NK-92 (cell line): ENCODE results near the gene PPP4C.

Source experiments
- DNase-seq: peaks from one replicate; lab custom pipeline; 2025; ENCODE audit not compliant: unreplicated experiment; lab: John Stamatoyannopoulos, UW

The PPP4C gene

DNA sequence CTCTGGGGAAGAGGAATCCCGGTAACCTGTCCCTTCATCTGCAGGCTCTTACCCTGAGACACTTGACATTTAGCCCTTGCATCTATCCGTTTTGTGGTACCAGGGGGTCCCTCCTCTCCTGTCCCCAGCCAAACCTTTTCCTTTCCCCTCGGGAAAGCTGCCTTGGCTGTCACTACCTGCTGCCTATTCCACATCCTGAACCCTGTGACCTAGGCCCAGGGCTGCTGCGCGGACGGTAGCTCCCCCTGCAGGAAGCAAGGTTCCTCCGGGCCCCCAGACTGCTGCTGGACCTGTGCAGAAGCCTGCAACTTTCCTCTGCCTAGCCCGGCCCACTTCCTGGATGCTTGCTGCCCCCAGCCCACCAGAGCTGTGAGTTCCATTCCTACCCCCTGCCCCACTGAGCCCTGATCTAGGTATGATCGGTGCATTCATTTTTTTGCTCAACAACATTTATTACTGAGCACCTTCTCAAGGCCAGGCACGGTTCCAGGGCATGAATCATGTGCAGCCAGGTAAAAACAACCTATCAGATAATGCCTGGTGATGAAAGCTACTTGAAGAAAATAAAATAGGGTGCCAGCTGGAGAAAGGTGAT lies 20.7 kb upstream of the PPP4C start:
- no peak for DNase-seq

DNA sequence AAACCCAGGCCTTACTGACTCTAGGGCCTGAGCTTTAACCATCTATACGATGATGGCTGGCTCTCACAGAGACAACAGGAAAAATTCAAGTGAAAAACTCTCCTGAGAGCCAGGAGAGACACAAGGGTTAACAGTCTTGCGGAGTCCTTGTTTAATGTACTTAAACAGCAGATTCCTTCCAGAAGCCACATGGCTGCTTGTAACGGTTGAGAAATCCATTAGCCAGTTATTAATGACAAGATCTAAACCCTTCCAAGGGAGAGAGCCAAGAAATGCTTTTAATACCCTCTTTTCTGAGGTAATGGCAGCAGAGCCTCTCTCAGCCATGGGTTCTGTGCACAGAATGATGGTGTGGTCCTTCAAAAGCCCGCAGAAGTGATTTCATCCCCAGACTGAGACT lies 15.4 kb upstream of the PPP4C start:
- DNase-seq, result no peak

DNA sequence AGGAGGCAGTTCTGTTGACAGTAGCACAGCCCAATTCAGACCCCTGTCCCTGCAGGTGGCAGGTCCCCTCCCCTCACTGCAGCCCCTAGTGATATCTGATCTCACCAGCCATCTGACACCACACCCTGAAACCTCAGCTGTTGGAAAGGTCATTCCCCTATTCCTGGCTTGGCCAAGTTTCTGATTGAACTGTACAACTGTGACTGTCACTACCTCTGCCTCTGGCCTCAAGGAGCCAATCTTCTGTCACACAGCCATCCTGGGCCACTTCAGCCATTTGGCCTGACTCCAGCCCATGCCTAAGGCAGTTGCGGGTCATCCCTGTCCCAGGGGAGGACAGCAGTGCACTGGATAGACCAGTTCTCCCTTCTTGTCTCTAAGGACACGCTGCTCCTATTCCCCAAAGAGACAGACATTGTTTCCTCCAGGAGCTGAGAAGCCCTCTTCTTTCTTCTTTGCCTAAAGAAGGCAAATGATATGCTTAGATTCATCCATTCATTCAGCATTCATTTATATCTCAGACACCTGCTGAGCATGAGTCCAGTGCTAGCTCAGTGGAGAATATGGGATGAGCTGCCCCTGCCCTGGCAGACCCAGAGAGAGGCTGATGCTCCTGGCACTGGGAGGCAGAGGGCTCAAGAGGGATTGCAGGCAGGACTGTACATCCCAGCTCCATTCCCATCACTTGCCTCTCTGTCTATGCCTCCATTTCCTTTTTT lies 14.8 kb upstream of the PPP4C start:
- DNase-seq, result no peak

DNA sequence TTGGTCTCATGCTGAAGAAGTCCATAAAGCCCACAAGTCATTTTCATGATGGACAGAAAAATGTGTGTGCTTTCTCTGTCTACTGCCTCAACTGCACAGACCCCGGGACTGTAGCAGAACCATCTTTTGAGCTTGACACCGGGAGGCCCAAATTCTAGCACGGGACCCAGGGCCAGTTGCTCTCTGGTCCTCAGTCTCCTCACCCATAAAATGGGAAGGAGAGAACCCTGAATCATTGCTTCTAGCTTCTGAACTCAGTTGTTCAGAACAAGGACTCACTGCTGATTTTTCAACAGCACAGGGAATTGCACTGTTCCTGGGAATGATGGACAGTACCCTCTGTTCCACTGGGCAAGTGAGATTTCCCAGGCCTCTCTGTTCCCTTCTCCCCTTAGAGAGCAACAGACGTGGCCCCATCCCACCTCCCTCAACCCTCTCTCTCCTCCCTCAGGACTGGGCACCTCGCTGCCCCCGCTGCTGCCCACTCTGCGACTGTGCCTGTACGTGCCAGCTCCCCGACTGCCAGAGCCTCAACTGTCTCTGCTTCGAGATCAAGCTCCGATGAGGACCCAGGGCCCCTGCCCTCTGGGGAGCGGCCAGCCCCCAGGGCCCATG lies 12.4 kb upstream of the PPP4C start:
- no peak for DNase-seq

DNA sequence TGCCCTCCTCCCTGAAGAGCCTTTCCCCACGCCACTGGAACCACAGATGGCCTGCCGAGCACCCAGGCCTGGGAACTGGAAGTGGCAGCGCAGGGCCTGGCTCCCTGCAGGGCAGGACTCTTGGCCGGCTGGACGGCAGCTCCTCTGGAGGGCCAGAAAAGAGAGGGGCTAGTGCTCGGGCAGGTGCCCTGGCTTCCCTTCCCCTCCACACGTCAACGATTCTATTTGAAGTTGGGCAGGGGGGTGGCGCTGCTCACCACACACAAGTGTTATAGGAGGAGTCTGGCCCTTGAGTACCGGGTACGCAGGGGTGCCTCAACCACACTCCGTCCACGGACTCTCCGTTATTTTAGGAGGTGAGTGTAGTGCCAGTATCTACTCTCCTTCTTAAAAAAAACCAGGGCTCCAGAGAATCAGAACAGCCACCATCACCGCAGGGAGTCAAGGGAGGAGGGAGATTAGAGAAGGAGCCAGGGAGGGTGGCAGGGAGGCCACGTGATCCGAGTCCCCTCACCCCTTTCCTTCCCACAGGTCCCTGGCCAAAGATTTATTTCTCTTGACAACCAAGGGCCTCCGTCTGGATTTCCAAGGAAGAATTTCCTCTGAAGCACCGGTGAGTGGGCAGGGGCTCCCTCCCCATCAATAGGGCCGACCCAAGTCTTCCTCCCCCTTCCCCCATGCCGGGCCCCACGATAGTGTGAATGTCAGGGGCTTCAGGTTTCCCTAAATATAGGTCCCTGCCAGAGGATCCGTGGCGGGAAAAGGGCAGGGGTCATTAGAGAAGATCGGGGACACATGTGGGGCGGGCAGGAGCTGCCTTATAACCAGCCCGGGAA lies 11.7 kb upstream of the PPP4C start:
- no peak for DNase-seq

DNA sequence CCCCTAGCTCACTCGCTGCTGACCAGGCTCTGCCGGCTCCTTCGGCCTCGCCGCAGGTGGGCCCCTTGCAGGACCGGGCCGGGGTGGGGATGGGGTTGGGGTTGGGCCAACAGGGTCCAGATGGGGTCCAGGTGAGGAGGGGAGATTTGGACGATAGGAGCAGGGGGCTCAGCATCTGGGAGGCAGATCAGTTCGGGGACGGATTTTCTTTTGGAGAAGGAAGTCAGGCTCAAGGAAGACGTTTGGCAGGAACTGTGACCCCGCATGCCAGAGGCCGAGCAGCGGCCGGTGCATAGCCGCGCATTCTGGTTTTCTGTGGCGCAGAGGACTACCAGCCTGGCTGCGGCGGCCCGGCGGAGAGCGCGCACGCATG lies 11.1 kb upstream of the PPP4C start:
- no peak for DNase-seq

DNA sequence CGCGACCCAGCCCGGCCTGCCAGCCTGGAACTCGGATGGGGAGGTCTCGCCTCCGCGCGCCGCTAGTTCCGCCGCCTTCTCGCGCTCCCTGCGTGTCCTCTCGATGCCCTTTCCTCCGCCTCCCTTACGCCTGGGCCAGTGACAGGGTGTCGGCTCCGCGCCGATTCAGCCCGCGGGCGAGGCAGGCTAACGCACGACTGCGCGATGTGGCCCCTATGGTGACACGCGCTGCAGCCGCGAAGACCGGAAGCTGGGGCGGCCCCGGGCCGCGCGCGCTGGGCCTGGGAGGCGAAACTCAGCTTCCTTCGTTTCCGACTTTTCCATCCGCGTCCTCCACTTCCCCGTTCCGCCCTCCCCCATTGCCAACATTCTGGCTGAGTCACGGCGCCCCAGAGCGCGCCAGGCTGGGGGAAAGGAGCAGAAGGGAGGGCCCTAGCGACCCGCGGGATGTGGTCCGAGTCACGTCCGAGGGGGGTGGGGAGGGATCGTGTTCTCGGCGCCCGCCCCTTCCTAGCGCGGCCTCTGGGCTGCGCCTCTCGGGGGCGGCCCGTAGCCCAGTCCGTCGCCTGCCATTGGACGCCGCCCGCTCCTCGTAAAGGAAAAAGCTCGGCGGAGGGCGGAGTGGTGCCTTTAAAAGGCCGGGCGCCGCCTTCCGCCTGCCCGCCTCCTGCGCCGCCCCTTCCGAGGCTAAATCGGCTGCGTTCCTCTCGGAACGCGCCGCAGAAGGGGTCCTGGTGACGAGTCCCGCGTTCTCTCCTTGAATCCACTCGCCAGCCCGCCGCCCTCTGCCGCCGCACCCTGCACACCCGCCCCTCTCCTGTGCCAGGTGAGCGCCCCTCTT lies 10.5 kb upstream of the PPP4C start, which contains the start of gene ALDOA:
ALDOA (plus strand) TSS at position 659 of the 841 bp plus-strand sequence. CDS start 1,138 bp downstream, outside the sequence.
- peak; percentile 45 for DNase-seq

DNA sequence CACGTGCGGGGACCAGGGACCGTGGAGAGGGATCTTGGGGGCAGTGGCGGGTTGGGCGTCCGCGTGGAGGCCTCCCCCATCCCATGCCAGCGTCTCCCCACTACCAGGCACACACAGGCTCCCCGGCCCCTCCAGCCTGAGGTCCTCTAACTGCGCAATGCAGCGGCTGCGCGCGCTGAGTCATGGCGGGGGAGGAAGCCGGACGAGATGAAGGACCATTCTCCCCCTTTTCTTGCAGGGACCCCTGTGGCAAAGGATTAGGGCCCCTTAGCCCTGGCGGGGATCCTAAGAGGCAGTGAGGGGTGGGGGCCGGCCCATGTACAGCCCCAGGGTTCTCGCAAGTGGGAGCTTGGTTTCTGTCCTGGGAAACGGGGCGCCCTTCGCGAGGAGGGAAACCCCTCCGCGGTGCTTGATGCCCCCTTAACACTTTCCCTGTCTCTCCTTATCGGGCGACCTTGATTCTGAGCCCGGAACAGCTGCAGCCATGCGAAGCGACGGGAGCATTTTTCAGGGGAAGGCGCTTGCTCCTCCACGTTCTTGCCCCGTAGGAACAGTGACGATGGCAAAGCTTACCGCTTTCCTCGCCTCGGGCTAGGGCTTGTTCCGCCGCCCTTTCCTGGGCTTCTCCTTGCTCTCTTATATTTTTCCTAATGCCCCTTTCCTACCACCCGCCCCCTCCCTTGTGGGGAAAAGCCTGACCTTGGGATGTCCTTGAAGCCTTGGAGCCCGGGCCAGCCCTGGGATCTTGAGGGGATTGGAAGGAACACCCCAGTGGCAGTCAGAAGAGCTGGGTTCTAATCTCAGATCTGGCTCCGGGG lies 9.6 kb upstream of the PPP4C start:
- no peak for DNase-seq

DNA sequence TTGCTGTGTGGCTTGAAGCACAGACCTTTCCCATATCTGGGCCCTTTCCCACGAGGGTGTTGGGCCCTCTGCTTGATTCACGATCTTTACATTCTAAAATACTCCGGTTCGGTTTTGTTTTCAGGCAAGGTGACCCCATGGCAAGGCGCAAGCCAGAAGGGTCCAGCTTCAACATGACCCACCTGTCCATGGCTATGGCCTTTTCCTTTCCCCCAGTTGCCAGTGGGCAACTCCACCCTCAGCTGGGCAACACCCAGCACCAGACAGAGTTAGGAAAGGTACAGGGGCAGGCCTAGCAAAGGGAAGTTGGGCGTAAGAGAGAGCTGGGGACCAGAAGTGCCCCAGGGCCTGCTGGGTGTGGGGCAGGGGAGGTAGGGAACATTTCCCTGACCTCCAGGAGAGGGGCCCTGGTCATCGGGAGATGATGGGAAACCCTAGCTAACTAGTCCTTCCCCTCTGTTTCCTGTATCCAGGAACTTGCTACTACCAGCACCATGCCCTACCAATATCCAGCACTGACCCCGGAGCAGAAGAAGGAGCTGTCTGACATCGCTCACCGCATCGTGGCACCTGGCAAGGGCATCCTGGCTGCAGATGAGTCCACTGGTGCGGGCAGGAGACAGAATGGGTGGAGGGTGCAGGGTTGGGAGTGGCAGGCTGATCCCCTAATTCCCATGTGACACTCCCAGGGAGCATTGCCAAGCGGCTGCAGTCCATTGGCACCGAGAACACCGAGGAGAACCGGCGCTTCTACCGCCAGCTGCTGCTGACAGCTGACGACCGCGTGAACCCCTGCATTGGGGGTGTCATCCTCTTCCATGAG lies 8.8 kb upstream of the PPP4C start:
- no peak for DNase-seq

DNA sequence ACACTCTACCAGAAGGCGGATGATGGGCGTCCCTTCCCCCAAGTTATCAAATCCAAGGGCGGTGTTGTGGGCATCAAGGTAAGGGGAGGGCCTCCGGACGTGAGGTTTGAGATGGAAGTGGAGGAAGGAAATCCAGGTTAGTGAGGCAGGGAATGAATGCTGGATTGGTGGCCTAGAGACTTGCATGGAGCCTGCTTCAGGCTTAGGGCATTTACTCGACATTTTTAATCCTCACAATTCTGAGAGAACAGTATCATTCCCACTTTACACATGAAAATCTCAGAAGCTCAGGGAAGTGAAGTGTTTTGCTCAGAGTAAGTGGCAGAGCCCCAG lies 8.2 kb upstream of the PPP4C start:
- no peak for DNase-seq

DNA sequence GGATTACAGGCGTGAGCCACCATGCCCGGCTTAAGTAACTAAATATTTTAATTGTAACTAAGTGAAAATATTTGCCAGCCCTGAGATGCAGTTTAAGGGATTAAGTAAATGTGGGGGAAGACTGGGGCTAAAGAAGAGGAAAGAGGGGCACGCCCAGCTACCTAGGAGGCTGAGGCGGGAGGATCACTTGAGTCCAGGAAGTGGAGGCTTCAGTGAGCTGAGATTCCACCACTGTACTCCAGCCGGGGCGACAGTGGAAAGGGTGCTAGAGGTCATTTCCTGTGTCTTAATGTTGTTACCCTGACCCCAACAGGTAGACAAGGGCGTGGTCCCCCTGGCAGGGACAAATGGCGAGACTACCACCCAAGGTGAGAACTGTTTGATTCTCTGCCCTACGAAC lies 7.5 kb upstream of the PPP4C start:
- DNase-seq, result no peak

DNA sequence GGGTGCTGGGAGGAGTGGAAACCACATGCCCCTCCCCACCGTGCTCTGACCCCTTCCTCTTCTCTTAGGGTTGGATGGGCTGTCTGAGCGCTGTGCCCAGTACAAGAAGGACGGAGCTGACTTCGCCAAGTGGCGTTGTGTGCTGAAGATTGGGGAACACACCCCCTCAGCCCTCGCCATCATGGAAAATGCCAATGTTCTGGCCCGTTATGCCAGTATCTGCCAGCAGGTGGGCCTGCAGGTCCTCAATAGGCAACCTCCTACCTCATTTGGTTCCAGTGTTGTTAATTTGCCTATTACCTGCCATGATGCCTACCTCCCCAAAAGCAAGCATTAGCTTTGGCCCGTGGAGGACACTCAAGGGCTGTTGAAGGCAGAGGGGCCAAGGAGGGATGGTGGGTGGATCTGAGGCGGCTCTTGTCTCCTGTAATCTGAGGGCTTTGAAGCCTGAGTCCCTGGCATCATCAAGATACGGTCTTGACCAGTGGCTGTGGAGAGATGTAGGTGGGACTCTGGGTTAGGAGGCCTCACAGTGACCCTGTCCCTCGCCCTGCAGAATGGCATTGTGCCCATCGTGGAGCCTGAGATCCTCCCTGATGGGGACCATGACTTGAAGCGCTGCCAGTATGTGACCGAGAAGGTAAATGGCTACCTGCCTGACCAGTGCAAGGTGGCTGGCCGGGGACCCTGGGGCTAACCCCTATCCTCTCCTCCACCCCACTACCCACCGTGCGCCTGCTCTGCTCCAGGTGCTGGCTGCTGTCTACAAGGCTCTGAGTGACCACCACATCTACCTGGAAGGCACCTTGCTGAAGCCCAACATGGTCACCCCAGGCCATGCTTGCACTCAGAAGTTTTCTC lies 6.8 kb upstream of the PPP4C start:
- no peak for DNase-seq

DNA sequence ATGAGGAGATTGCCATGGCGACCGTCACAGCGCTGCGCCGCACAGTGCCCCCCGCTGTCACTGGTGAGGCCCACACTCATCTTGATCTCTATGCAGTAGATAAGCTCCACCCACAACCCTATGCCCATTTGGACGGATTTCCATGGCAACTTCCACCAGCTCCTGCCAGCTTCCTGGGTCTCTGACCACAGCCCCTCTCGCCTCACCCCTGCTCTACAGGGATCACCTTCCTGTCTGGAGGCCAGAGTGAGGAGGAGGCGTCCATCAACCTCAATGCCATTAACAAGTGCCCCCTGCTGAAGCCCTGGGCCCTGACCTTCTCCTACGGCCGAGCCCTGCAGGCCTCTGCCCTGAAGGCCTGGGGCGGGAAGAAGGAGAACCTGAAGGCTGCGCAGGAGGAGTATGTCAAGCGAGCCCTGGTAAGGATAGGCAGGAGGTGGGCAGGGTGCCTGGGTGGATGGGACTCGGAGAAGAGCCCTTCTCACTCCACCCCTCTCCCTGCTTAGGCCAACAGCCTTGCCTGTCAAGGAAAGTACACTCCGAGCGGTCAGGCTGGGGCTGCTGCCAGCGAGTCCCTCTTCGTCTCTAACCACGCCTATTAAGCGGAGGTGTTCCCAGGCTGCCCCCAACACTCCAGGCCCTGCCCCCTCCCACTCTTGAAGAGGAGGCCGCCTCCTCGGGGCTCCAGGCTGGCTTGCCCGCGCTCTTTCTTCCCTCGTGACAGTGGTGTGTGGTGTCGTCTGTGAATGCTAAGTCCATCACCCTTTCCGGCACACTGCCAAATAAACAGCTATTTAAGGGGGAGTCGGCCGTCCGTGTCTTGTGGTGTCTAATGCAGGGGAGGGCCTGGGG lies 6.0 kb upstream of the PPP4C start:
- DNase-seq, result no peak

DNA sequence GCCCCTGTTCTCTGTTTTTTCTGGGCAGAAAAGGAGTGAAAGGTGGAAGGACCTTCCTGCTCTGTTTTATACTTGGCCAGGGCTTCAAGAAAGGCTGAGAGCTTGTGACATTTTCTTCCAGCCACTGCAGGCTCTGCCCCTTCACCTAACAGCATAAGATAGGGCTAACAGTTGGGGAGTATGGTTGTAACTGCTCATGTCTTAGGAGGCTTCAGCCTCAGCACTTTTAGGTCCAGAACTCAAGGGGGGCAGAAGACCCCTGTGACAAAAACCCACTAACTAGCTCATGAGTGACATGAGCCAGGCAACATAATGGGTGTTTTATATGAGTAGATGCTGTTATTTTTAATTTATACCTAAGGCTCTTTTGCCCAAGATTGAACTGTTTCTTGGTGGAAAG lies 5.3 kb upstream of the PPP4C start:
- DNase-seq, result no peak

DNA sequence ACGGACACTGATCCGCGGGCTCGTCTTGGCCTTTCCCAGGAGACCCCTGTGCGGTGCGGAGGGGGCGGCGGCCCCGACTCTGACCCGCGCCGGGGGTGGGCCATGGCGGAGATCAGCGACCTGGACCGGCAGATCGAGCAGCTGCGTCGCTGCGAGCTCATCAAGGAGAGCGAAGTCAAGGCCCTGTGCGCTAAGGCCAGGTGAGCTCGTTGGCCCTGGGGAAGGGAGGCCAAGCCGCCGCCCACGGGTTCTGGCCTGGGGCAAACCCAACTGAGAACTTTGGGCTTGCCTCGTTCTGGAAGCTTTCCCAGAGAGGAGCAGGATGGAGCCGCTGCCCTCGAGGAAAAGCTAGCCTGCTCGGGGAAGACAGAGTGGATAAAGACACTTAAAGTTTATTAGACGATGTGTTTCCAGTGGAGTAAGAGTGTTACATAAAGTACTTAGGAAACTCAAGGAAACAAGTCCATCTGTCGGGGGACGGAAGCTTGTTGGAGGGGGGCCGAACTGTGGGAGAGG lies 540 bp downstream of the PPP4C start:
- no peak for DNase-seq

DNA sequence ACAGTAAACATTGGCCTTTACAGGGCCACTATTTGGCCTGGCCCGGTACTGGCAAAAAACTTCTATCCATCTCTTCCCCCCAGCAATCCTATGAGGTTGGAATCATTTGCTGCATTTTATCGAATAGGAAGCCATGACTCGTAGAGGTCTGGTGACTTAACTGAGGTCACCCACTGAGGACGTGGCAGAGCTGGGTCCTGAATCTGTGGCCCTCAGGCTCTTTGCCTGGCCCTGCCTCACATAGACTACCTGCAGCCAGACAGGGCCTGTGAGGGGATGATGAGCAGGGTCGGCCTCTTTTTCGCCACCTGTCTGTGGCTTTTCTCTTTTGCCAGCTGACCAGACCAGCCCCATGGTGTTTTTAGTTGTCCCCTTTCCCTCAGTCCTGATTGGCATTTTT lies 1.9 kb downstream of the PPP4C start:
- no peak for DNase-seq

DNA sequence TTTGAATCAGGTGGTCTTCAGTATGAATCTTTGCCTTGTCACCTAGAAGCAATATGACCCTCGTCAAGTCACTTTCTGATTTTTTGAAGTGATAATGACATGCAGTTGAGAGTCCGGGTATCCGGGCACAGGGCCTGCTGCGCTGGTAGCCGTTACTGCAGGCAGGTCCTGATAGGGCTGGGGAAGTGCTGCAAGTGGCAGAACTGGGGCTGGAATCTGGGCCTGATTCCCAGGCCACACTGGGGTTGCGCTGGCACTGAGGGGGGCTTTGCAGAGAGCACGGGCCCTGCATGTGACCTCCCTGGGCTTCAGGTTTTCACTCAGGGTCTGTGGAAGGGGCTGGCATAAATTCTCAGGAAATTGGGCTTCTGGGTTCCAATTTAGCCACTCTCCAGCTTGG lies 3.0 kb downstream of the PPP4C start:
- no peak for DNase-seq
